Ectodermal cell (in vitro differentiated cells): ENCODE data around the gene DTX1.

Experiments
- H3K27ac ChIP-seq: 2 replicates; pipeline ENCODE4 v1.7.0; 2013; ENCODE audit warnings: mild to moderate bottlenecking, low read depth, low read length; ENCODE audit not compliant: insufficient read depth, poor library complexity, severe bottlenecking
- H3K27me3 ChIP-seq: 2 replicates; pipeline ENCODE4 v1.7.0; 2013; ENCODE audit warnings: mild to moderate bottlenecking, low read length; ENCODE audit not compliant: insufficient read depth, control insufficient read depth, poor library complexity, severe bottlenecking
- H3K36me3 ChIP-seq: one replicate; pipeline ENCODE4 v1.7.0; 2013; ENCODE audit warnings: low read length; ENCODE audit not compliant: control insufficient read depth, insufficient read depth
- H3K4me1 ChIP-seq: one replicate; pipeline ENCODE4 v1.7.0; 2013; ENCODE audit warnings: low read length; ENCODE audit not compliant: control insufficient read depth, insufficient read depth
- H3K4me3 ChIP-seq: 2 replicates; pipeline ENCODE4 v1.7.0; 2013; ENCODE audit warnings: low read depth, low read length, control low read depth; ENCODE audit not compliant: insufficient read depth
- H3K9me3 ChIP-seq: 2 replicates; pipeline ENCODE4 v1.7.0; 2013; ENCODE audit warnings: mild to moderate bottlenecking, low read length, moderate library complexity; ENCODE audit not compliant: control insufficient read depth
- whole genome bisulfite sequencing, 2 experiments: methylation state at CpG; one replicate each; pipeline ENCODE4 v1.1.7; 2013; ENCODE audit warnings: missing lambda C conversion rate in 2 of 2; 5-methylcytosine and 5-hydroxymethylcytosine counted together

DTX1 gene

GRCh38 chr12:113039911-113040445 lies 16.6 kb upstream of the DTX1 start:
- H3K27me3 ChIP-seq = peaks cover 4% of the 10 kb centered on the region

GRCh38 chr12:113040722-113041171 lies 15.8 kb upstream of the DTX1 start:
- H3K9me3 ChIP-seq = no peaks in the 10 kb centered on the region
- H3K4me3 ChIP-seq = no peak overlapping the region
- H3K27ac ChIP-seq = no peak overlapping the region
- H3K4me1 ChIP-seq = no peaks in the 10 kb centered on the region
- H3K27me3 ChIP-seq = peaks cover 9% of the 10 kb centered on the region
- WGBS, 2 experiments = 85 to 88% methylated on average over 7 of the region's 7 CpGs
- H3K36me3 ChIP-seq = no peaks in the 10 kb centered on the region

More at GRCh38 chr12:113039911-113040445, 16.6 kb upstream of the DTX1 start:
- 61 to 70% methylated on average over 3 to 4 of the region's 4 CpGs for WGBS, 2 experiments
- Histone ChIP-seq H3K9me3 (no peaks in the 10 kb centered on the region), H3K4me3 (no peak overlapping the region), H3K27ac (no peak overlapping the region), H3K36me3 (no peaks in the 10 kb centered on the region), H3K4me1 (no peaks in the 10 kb centered on the region)

- no peaks in the 10 kb centered on the region for H3K9me3 ChIP-seq
- 83 to 86% methylated on average over 7 of the region's 7 CpGs for WGBS, 2 experiments
- H3K27ac ChIP-seq = no peak overlapping the region
- H3K4me1 ChIP-seq = no peaks in the 10 kb centered on the region
- no peak overlapping the region for H3K4me3 ChIP-seq
- peaks cover 15% of the 10 kb centered on the region for H3K27me3 ChIP-seq
- H3K36me3 ChIP-seq = no peaks in the 10 kb centered on the region
Observed at GRCh38 chr12:113041560-113041959, 15.0 kb upstream of the DTX1 start.

GRCh38 chr12:113043240-113043639 lies 13.3 kb upstream of the DTX1 start:
- H3K4me3 ChIP-seq = no peak overlapping the region
- H3K27me3 ChIP-seq = peaks cover 17% of the 10 kb centered on the region
- H3K9me3 ChIP-seq = no peaks in the 10 kb centered on the region
- H3K36me3 ChIP-seq = no peaks in the 10 kb centered on the region
- H3K4me1 ChIP-seq = no peaks in the 10 kb centered on the region
- H3K27ac ChIP-seq = no peak overlapping the region
- WGBS, 2 experiments = 94 to 96% methylated on average over 8 of the region's 8 CpGs

GRCh38 chr12:113044516-113044915 lies 12.0 kb upstream of the DTX1 start:
- H3K4me3 ChIP-seq = no peak overlapping the region
- peaks cover 17% of the 10 kb centered on the region for H3K27me3 ChIP-seq
- no peak overlapping the region for H3K27ac ChIP-seq
- H3K4me1 ChIP-seq = no peaks in the 10 kb centered on the region
- WGBS, 2 experiments = 81 to 88% methylated on average over 3 of the region's 3 CpGs
- H3K9me3 ChIP-seq = no peaks in the 10 kb centered on the region
- no peaks in the 10 kb centered on the region for H3K36me3 ChIP-seq

- H3K9me3 ChIP-seq = no peaks in the 10 kb centered on the region
- peaks cover 17% of the 10 kb centered on the region for H3K27me3 ChIP-seq
- 17% methylated on average over 6 of the region's 6 CpGs for WGBS, 2 experiments
- H3K4me1 ChIP-seq = no peaks in the 10 kb centered on the region
- no peak overlapping the region for H3K27ac ChIP-seq
- no peak overlapping the region for H3K4me3 ChIP-seq
- no peaks in the 10 kb centered on the region for H3K36me3 ChIP-seq
Observed at GRCh38 chr12:113048716-113049127, 7.8 kb upstream of the DTX1 start.

- no peaks in the 10 kb centered on the region for H3K4me1 ChIP-seq
- WGBS, 2 experiments = 58 to 60% methylated on average over 11 of the region's 11 CpGs
- H3K36me3 ChIP-seq = no peaks in the 10 kb centered on the region
- no peaks in the 10 kb centered on the region for H3K9me3 ChIP-seq
- H3K27me3 ChIP-seq = peaks cover 21% of the 10 kb centered on the region
- H3K27ac ChIP-seq = no peak overlapping the region
- no peak overlapping the region for H3K4me3 ChIP-seq
Observed at GRCh38 chr12:113049976-113050742, 6.4 kb upstream of the DTX1 start.

GRCh38 chr12:113050795-113051194 lies 5.7 kb upstream of the DTX1 start:
- Histone ChIP-seq H3K4me3 (no peak overlapping the region), H3K4me1 (no peaks in the 10 kb centered on the region), H3K36me3 (no peaks in the 10 kb centered on the region), H3K27ac (no peak overlapping the region), H3K27me3 (peaks cover 25% of the 10 kb centered on the region), H3K9me3 (no peaks in the 10 kb centered on the region)
- 86 to 91% methylated on average over 7 of the region's 7 CpGs for WGBS, 2 experiments

- Histone ChIP-seq H3K4me3 (no peak overlapping the region), H3K27me3 (peaks cover 26% of the 10 kb centered on the region)
- 92 to 95% methylated on average over 4 of the region's 4 CpGs for WGBS, 2 experiments
Observed at GRCh38 chr12:113051759-113052158, 4.8 kb upstream of the DTX1 start.

GRCh38 chr12:113052326-113052725 lies 4.2 kb upstream of the DTX1 start:
- 77 to 79% methylated on average over 4 of the region's 4 CpGs for WGBS, 2 experiments
- H3K4me3 ChIP-seq = no peak overlapping the region
- H3K27me3 ChIP-seq = peaks cover 32% of the 10 kb centered on the region
- no peaks in the 10 kb centered on the region for H3K9me3 ChIP-seq
- no peak overlapping the region for H3K27ac ChIP-seq
- H3K4me1 ChIP-seq = no peaks in the 10 kb centered on the region
- H3K36me3 ChIP-seq = no peaks in the 10 kb centered on the region

More at GRCh38 chr12:113051759-113052158, 4.8 kb upstream of the DTX1 start:
- no peaks in the 10 kb centered on the region for H3K9me3 ChIP-seq
- no peaks in the 10 kb centered on the region for H3K4me1 ChIP-seq
- H3K36me3 ChIP-seq = no peaks in the 10 kb centered on the region
- H3K27ac ChIP-seq = no peak overlapping the region
